ENCODE data around the gene MYO1D. TPM values are rescaled to one million over a fixed set of nuclear protein-coding genes. Genes with fewer than 3 reads are reported as not detected.

MYO1D gene
- total RNA-seq, 2 donors from 2014 or later: 394 to 421 TPM

DNA sequence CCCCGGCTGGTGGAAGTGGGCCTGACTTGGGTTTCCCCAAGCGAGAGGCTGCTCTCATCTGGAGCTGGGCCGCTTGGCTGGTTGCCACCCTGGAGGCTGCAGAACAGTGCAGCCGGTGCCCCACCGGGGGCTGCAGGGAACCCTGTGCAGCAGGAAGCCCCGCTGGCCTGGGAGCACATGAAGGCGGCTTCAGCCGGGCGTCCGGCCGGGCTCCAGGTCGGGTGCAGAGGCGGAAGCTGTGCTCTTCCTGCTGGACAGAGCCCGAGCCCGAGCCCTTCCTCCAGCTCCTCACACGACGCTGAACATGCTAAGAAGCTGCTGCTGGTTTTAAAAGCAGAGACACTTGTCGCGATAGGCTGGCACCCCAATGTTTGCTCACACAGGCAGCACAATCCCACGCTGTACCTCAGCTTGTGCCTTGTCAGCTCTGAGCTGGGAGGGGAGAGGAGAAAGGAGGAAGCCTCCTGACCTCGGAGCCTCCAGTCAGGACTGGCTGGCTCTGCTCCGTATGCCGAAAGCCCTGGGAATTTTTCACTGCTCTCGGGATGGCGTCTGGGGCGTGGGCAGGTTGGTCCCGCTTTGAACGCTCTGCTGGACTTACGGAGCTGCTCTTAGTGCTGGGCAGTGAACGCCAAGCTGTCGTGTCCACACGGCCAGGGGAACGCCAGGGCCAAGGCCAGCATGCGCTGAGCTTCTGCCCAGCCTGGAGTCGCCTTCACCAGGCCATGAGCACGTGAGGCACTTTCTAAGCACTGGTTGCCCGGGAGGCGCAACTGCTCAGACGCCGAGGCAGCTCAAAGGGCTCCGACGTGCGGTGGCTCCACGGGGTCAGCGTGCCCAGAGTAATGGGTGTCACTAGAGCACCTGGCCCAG lies 381.3 kb downstream of the MYO1D start:
- DNase-seq: no peak
- peak; percentile 6 for ATAC-seq
- intact Hi-C loops (cut with DNase I, micrococcal nuclease): no loop called here

GRCh38 chr17:32494621-32495358 lies 382.1 kb downstream of the MYO1D start:
- intact Hi-C loops (cut with DNase I, micrococcal nuclease): no loop called here
- DNase-seq: no peak
- ATAC-seq: peak; percentile 25

GRCh38 chr17:32493976-32494513 lies 382.9 kb downstream of the MYO1D start:
- ATAC-seq (no peak), DNase-seq (no peak)
- intact Hi-C loops (cut with DNase I, micrococcal nuclease): no loop called here

GRCh38 chr17:32493571-32493970 lies 383.4 kb downstream of the MYO1D start:
- DNase-seq (no peak), ATAC-seq (no peak)
- intact Hi-C loops (cut with DNase I, micrococcal nuclease): no loop called here

DNA sequence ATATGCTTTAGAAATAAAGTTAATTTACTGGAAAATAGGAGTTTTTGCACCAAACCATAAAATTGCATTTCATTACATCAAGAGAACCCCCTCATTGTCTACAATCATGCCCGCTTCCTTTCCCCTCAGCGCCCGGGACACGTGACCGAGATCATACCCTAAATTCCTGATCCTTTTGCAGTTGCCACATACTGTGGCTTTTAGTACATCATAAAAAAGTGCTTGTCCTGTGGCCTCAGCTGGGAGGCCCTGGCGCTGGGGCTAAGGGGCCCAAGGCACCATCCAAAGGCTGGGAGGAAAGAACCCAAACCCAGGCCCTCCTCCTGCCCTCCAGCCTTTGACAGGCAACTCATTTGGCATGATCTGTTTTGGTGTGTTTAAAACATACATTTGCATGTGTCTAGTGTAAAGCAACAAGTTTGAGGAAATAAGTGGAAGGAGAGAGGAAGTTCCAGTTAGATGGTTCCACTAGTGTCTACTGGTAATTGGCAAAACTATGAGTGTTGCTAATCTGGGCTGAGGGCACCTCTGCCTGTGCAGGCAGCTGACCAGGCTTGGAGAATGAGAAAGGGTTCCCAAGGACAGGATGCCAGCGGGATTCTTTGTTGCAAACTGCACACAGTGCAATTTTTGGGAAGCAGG lies 384.2 kb downstream of the MYO1D start:
- ATAC-seq: no peak
- intact Hi-C loops (cut with DNase I, micrococcal nuclease): no loop called here

GRCh38 chr17:32492264-32492589 lies 384.7 kb downstream of the MYO1D start:
- DNase-seq: no peak
- no peak for ATAC-seq
- intact Hi-C loops (cut with DNase I, micrococcal nuclease): no loop called here

More for the DNA sequence above, 384.2 kb downstream of the MYO1D start:
- no peak for DNase-seq

DNA sequence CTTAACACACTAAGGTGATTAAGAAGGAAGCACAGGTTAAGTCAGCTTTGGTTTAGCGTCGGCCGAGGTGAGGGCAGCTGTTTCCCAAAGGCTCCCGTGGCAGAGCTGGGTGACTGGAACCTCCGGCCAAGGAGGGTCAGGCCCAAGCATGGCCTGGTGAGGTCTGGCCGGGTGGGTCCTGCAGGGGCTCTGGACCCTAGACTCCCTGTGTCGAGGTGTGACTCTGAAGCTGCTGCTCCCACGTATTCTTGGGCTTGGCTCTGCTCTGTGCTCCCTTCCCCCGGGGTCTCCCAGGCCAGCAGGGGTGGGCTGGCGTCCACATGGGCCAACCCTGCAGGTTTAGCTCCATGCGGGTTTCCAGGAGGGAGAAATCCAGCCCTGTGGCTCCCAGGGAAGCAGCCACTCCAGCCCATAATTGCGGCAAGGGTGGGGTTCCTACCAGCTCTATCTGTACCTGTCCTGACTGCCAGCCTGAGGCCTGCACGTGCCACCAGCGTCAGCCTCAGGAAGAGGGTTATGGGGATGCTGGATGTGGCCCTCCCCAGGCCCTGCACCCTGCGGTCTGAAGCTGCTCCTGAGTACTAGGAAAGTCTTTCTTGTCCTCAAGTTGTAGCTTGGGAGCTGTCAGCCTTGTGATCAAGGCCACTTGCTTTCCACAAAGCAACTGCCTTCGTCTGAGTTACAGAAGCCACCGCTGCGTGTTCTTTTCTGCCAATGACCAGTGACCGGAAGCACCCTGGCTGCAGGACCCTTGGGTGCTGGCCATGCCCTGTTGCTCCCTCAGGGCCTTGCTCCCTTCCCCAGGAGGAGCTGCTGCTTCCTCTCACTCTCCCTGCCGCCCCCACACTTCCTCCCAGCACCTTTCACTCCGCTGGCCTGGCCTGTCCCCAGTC lies 385.3 kb downstream of the MYO1D start:
- no peak for DNase-seq
- intact Hi-C loops (cut with DNase I, micrococcal nuclease): no loop called here
- no peak for ATAC-seq

- ATAC-seq: no peak
- DNase-seq: no peak
- intact Hi-C loops (cut with DNase I, micrococcal nuclease): no loop called here
These were observed 386.8 kb downstream of the MYO1D start for GRCh38 chr17:32490101-32490482.

DNA sequence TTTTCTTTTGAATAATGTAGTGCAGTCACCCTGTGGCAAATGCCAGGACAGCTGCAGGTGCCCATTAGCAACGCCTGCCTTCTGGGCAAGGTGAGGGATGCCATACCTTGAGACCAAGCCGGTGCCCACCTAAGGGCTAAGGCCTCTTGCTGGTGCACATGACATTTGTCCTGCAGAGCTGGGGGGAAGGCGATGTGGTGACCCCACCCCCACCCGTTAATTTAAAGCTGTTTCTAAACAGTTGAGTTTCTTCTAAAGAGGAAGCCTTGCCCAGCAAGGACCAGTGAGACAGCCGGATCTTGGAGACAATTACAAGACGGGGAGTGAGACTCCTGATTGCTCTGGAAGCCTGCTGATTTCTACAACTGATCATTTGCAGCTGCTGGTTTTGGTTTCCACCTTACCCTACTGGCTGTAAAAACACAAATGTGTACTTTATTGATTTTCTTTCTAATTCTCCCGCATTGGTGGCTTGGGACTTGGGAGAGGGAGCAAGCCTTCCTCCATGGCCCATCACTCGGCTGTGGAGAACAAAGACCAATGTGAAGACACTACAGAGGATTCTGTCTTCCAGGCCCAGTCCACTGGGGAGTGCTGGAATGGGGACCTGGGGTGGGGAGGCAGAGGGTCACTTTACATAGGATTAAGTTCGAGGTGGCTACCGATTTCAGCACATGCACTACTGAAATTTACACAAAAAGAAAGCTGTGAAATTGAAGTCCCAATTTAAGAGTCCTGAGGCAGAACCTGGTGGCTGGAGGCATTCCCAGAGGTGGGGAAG lies 387.4 kb downstream of the MYO1D start:
- intact Hi-C loops (cut with DNase I, micrococcal nuclease): no loop called here
- ATAC-seq (no peak), DNase-seq (no peak)

DNA sequence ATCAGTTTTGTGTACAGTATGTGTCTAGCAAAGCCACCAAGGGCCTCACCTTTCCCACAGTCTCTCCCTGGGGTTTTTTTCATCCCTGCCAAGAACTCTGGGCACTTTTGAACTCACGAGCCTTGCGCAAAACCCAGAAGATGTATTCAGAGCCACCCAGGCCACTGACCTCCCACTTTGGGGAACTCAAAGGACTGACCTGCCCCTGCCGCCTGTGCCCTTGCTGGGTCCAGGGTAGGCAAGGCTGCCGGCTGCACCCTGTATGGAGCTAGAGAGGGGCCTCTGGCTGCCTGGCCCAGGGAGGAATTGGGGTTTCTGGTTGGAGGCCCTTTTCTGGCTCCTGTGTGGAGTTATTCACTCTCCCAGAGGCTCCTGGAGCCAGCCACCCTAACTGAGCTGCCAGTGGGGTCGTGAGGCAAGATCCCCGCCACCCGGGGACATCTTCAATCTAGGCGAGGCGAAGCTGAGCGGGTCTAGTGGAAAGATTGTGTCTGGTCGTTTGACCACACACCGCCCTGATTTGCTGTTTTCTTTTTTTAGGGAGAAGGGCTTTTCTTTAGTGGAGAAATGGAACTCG lies 388.2 kb downstream of the MYO1D start:
- intact Hi-C loops (cut with DNase I, micrococcal nuclease): no loop called here
- DNase-seq (no peak), ATAC-seq (no peak)

GRCh38 chr17:32488177-32488542 lies 388.8 kb downstream of the MYO1D start:
- DNase-seq: no peak
- intact Hi-C loops (cut with DNase I, micrococcal nuclease): no loop called here
- ATAC-seq: no peak

GRCh38 chr17:32487473-32488176 lies 389.3 kb downstream of the MYO1D start:
- ATAC-seq (no peak), DNase-seq (no peak)
- intact Hi-C loops (cut with DNase I, micrococcal nuclease): no loop called here

GRCh38 chr17:32486701-32487472 lies 390.0 kb downstream of the MYO1D start, which contains the start of gene CDK5R1:
Gene CDK5R1 (plus strand): TSS chr17:32486993. CDS start chr17:32487621, 628 bp downstream.
- DNase-seq: peak; percentile 64 to 83
- peak; percentile 64 for ATAC-seq
- intact Hi-C loops (cut with DNase I, micrococcal nuclease): no loop called here

- DNase-seq (peak; percentile 52 to 78), ATAC-seq (peak; percentile 83)
- intact Hi-C loops (cut with DNase I, micrococcal nuclease): no loop called here
These were observed 390.7 kb downstream of the MYO1D start for GRCh38 chr17:32486111-32486700.

GRCh38 chr17:32485261-32486110 lies 391.4 kb downstream of the MYO1D start:
- ATAC-seq: no peak
- intact Hi-C loops (cut with DNase I, micrococcal nuclease): no loop called here
- no peak for DNase-seq
